Kidney (tissue), 14 donors: Measurements from ENCODE around the gene LRFN4. TPM values are rescaled to one million over a fixed set of nuclear protein-coding genes. Genes with fewer than 3 reads are reported as not detected.

ENCODE experiments used
- DNase-seq, 5 donors: peaks; one replicate each; pipeline ENCODE4 v3.0.0-alpha.2; 2013 to 2020
- FAIRE-seq: peaks from 2 replicates; lab custom pipeline; 2012; peaks lifted over from hg19 to GRCh38; lab: Jason Lieb, UNC
- H3K27ac ChIP-seq, 2 donors: one replicate each; pipeline ENCODE4 v1.7.0; 2013; ENCODE audit warnings: low read depth in 2 of 2, low read length in 2 of 2, inconsistent platforms in 1 of 2
- H3K27me3 ChIP-seq: one replicate; pipeline ENCODE4 v1.7.1; 2013; ENCODE audit warnings: low read length, inconsistent platforms; ENCODE audit not compliant: control insufficient read depth, insufficient read depth
- H3K36me3 ChIP-seq, 3 donors: one replicate each; pipeline versions ENCODE4 v1.7.0 to v1.7.1; 2013; ENCODE audit warnings: low read length in 3 of 3, control low read depth in 1 of 3, inconsistent platforms in 1 of 3; ENCODE audit not compliant: insufficient read depth in 3 of 3, control insufficient read depth in 2 of 3
- H3K4me1 ChIP-seq, 3 donors: one replicate each; pipeline versions ENCODE4 v1.7.0 to v1.7.1; 2013; ENCODE audit warnings: low read length in 3 of 3, inconsistent platforms in 1 of 3, low read depth in 1 of 3; ENCODE audit not compliant: control insufficient read depth in 2 of 3, insufficient read depth in 2 of 3
- H3K4me3 ChIP-seq, 3 donors: one replicate each; pipeline versions ENCODE4 v1.7.0 to v1.8.1; 2013; ENCODE audit warnings: low read length in 3 of 3, control low read depth in 1 of 3, inconsistent platforms in 1 of 3
- H3K9ac ChIP-seq, 3 donors: one replicate each; pipeline versions ENCODE4 v1.7.0 to v1.7.1; 2013; ENCODE audit warnings: low read length in 3 of 3, control low read depth in 1 of 3, inconsistent platforms in 1 of 3
- H3K9me3 ChIP-seq, 3 donors: one replicate each; pipeline versions ENCODE4 v1.7.0 to v1.7.1; 2013; ENCODE audit warnings: low read length in 3 of 3, control low read depth in 1 of 3, inconsistent platforms in 1 of 3; ENCODE audit not compliant: control insufficient read depth in 2 of 3, insufficient read depth in 1 of 3
- intact Hi-C: fragments of 100-400 bp; cut with DNase I; formaldehyde crosslinking; loops from one replicate; pipeline ENCODE4 v1.11.1; 2022
- polyA plus RNA-seq: library from polyadenylated mRNA; stranded (reverse); fragments of 350-450 nt; fragmentation: Illumina TruSeq; extraction: RNeasy Lipid Tissue Mini Kit (QIAGEN cat#74804); gene quantifications from one replicate; pipeline ENCODE4 v1.2.3, GENCODE V29; 2014; ENCODE audit warnings: low read depth, low replicate concordance; ENCODE audit not compliant: insufficient read depth
- total RNA-seq: library from RNA; stranded (reverse); fragmentation: NEBNext Ultra II Directional; extraction: Animal tissue kit (Norgen Biotek cat#: 25700); gene quantifications from one replicate; pipeline ENCODE4 v1.2.1, GENCODE V29; 2021
- TF ChIP-seq, protein P1 (sequence below): IDR thresholded peaks from 3 replicates; pipeline ENCODE4 v1.5.1; 2012; ENCODE audit warnings: mild to moderate bottlenecking, moderate library complexity, borderline replicate concordance; ENCODE audit not compliant: insufficient read depth; ENCODE audit errors: extremely low read depth
- donor health status: control.
- donor health status: control.
- donor health status: control.
- donor health status: control.
- donor health status: control.
- donor health status: DM: yes; HTN: yes; CAD: no.
- donor health status: Normal renal cell carcinoma (clear cell type).

Gene LRFN4
- total and polyA plus RNA-seq, 2 donors from 2014 or later: 6.8 to 22.3 TPM

GRCh38 chr11:66878474-66878873 is 21.6 kb downstream of the LRFN4 start:
- H3K27me3 ChIP-seq: no peaks in the 10 kb centered on the region
- DNase-seq: peak in 4 of 5 donors; percentile 57 to 73 (median 58)
- H3K27ac ChIP-seq: no peak overlapping the region
- no peak overlapping the region for H3K4me3 ChIP-seq
- H3K9me3 ChIP-seq: no peaks in the 10 kb centered on the region
- H3K9ac ChIP-seq: no peak overlapping the region
- FAIRE-seq: no peak
- intact Hi-C loops: no loop called here
- no peaks in the 10 kb centered on the region for H3K36me3 ChIP-seq
- H3K4me1 ChIP-seq: peaks cover 0 to 8% (median 5%) of the 10 kb centered on the region in 3 donors
- TF ChIP-seq, protein P1, sequence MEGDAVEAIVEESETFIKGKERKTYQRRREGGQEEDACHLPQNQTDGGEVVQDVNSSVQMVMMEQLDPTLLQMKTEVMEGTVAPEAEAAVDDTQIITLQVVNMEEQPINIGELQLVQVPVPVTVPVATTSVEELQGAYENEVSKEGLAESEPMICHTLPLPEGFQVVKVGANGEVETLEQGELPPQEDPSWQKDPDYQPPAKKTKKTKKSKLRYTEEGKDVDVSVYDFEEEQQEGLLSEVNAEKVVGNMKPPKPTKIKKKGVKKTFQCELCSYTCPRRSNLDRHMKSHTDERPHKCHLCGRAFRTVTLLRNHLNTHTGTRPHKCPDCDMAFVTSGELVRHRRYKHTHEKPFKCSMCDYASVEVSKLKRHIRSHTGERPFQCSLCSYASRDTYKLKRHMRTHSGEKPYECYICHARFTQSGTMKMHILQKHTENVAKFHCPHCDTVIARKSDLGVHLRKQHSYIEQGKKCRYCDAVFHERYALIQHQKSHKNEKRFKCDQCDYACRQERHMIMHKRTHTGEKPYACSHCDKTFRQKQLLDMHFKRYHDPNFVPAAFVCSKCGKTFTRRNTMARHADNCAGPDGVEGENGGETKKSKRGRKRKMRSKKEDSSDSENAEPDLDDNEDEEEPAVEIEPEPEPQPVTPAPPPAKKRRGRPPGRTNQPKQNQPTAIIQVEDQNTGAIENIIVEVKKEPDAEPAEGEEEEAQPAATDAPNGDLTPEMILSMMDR: no peak

GRCh38 chr11:66879000-66879399 is 22.1 kb downstream of the LRFN4 start:
- H3K9ac ChIP-seq: no peak overlapping the region
- no peak for FAIRE-seq

DNA sequence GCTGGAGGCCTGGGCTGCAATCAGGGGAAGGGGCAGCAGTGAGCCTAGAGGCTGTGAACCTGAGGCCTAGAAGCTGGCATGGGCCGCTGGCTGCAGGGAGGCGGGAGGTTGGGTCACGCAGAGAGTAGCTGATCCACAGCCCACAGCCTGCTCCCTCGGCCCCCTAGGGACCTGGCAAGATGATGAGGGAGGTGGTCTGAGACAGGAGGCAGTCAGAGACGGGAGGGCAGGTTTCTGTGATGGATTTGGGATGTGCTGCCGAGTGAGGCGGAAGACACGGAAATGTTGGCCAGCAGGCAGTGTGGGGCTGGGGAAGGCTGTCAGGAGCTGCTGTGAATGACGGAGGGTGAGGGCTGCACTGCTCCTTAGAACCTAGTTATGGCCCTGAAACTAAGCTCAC is 22.7 kb downstream of the LRFN4 start:
- intact Hi-C loops: no loop called here
- TF ChIP-seq, protein P1: no peak
- no peak overlapping the region for H3K9ac ChIP-seq
- FAIRE-seq (no peak), DNase-seq (no peak)
- no peaks in the 10 kb centered on the region for H3K27me3 ChIP-seq
- no peaks in the 10 kb centered on the region for H3K36me3 ChIP-seq
- H3K9me3 ChIP-seq: no peaks in the 10 kb centered on the region
- no peak overlapping the region for H3K4me3 ChIP-seq
- peaks cover 0 to 8% (median 5%) of the 10 kb centered on the region in 3 donors for H3K4me1 ChIP-seq
- no peak overlapping the region for H3K27ac ChIP-seq

More at GRCh38 chr11:66879000-66879399, 22.1 kb downstream of the LRFN4 start:
- H3K27ac ChIP-seq: no peak overlapping the region
- no peaks in the 10 kb centered on the region for H3K36me3 ChIP-seq
- H3K4me1 ChIP-seq: peaks cover 0 to 8% (median 5%) of the 10 kb centered on the region in 3 donors
- intact Hi-C loops: no loop called here
- no peak overlapping the region for H3K4me3 ChIP-seq
- TF ChIP-seq, protein P1: no peak
- no peaks in the 10 kb centered on the region for H3K9me3 ChIP-seq
- H3K27me3 ChIP-seq: no peaks in the 10 kb centered on the region
- DNase-seq: peak in 2 of 5 donors; percentile 54 to 61

DNA sequence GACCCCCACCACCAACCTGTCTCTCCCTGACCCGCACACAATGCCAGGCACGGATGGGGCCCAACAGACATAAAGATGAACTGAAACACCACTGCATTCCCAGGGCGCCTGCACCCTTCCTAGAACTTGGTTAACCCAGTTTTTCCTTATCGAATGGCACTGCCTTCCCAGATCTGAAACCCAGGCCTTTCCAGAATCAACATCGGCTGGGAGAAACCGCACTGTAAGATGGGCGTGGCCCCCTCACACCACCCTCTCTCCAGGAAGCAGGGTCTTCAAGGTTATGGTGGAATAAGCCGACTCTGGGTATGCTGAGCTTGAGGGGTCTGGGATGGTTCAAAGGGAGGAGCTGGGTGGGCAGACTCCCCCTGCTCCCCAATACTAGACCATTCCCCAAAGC is 23.1 kb downstream of the LRFN4 start:
- no peaks in the 10 kb centered on the region for H3K9me3 ChIP-seq
- no peak overlapping the region for H3K9ac ChIP-seq
- DNase-seq (no peak), FAIRE-seq (no peak)
- no peak overlapping the region for H3K27ac ChIP-seq
- TF ChIP-seq, protein P1: no peak
- no peaks in the 10 kb centered on the region for H3K27me3 ChIP-seq
- peaks cover 0 to 8% (median 5%) of the 10 kb centered on the region in 3 donors for H3K4me1 ChIP-seq
- intact Hi-C loops: no loop called here
- no peaks in the 10 kb centered on the region for H3K36me3 ChIP-seq
- no peak overlapping the region for H3K4me3 ChIP-seq
